Mesenchymal stem cell (in vitro differentiated cells and primary cell): ENCODE measurements around the gene RBM34.

ENCODE experiments used
- DNase-seq: peaks from one replicate; pipeline ENCODE4 v3.0.0-alpha.2; 2013
- H2AFZ ChIP-seq: one replicate; pipeline ENCODE4 v1.6.1; 2013; ENCODE audit warnings: low read depth, mild to moderate bottlenecking, control low read depth, inconsistent platforms, low read length, moderate library complexity
- H2AK5ac ChIP-seq: 2 replicates; pipeline ENCODE4 v1.6.1; 2013; ENCODE audit warnings: low read length, moderate library complexity, mild to moderate bottlenecking, inconsistent platforms; ENCODE audit not compliant: severe bottlenecking
- H2BK120ac ChIP-seq: one replicate; pipeline ENCODE4 v1.6.1; 2013; ENCODE audit warnings: low read depth, mild to moderate bottlenecking, inconsistent platforms, low read length, moderate library complexity
- H2BK12ac ChIP-seq, 2 experiments: one replicate each; pipeline ENCODE4 v1.6.1; 2013; ENCODE audit warnings: inconsistent platforms in 2 of 2, low read length in 2 of 2, mild to moderate bottlenecking in 2 of 2, moderate library complexity in 2 of 2, control low read depth in 1 of 2
- H2BK15ac ChIP-seq: one replicate; pipeline ENCODE4 v1.6.1; 2013; ENCODE audit warnings: mild to moderate bottlenecking, low read depth, inconsistent platforms; ENCODE audit not compliant: poor library complexity, severe bottlenecking
- H2BK5ac ChIP-seq: 2 replicates; pipeline ENCODE4 v1.6.1; 2013; ENCODE audit warnings: low read depth, mild to moderate bottlenecking, low read length, control low read depth, inconsistent platforms; ENCODE audit not compliant: poor library complexity, severe bottlenecking
- H3K14ac ChIP-seq, 2 experiments: one replicate each; pipeline ENCODE4 v1.6.1; 2013; ENCODE audit warnings: inconsistent platforms in 2 of 2, low read length in 2 of 2, control low read depth in 1 of 2, mild to moderate bottlenecking in 1 of 2, moderate library complexity in 1 of 2
- H3K18ac ChIP-seq, 2 experiments: one replicate each; pipeline ENCODE4 v1.6.1; 2013; ENCODE audit warnings: inconsistent platforms in 2 of 2, low read length in 2 of 2, control low read depth in 1 of 2, low read depth in 1 of 2, mild to moderate bottlenecking in 1 of 2
- H3K23ac ChIP-seq, 2 experiments: one replicate each; pipeline ENCODE4 v1.6.1; 2013; ENCODE audit warnings: inconsistent platforms in 2 of 2, low read length in 2 of 2, mild to moderate bottlenecking in 2 of 2, moderate library complexity in 2 of 2, control low read depth in 1 of 2
- H3K27ac ChIP-seq: 2 replicates; pipeline ENCODE4 v1.5.1; 2013; ENCODE audit warnings: mild to moderate bottlenecking, moderate library complexity, low read length, control low read depth, inconsistent platforms; ENCODE audit not compliant: poor library complexity, severe bottlenecking
- H3K27me3 ChIP-seq, 2 experiments: 2 replicates each; pipeline versions ENCODE4 v1.6.1 to v1.7.0; 2013; ENCODE audit warnings: low read length in 2 of 2, mild to moderate bottlenecking in 2 of 2, moderate library complexity in 2 of 2, control low read depth in 1 of 2, inconsistent platforms in 1 of 2; ENCODE audit not compliant: control insufficient read depth in 1 of 2, insufficient read depth in 1 of 2
- H3K36me3 ChIP-seq, 2 experiments: 2 replicates each; pipeline versions ENCODE4 v1.6.1 to v1.7.0; 2013; ENCODE audit warnings: low read length in 2 of 2, control low read depth in 1 of 2, inconsistent platforms in 1 of 2, low read depth in 1 of 2, mild to moderate bottlenecking in 1 of 2; ENCODE audit not compliant: insufficient read depth in 2 of 2, control insufficient read depth in 1 of 2
- H3K4ac ChIP-seq, 2 experiments: one replicate each; pipeline ENCODE4 v1.6.1; 2013; ENCODE audit warnings: inconsistent platforms in 2 of 2, low read length in 2 of 2, mild to moderate bottlenecking in 2 of 2, moderate library complexity in 2 of 2, control low read depth in 1 of 2, low read depth in 1 of 2
- H3K4me1 ChIP-seq: 2 replicates; pipeline ENCODE4 v1.6.1; 2013; ENCODE audit warnings: low read depth, low read length, control low read depth; ENCODE audit not compliant: control insufficient read depth, insufficient read depth
- H3K4me2 ChIP-seq: 2 replicates; pipeline ENCODE4 v1.6.1; 2013; ENCODE audit warnings: low read length, mild to moderate bottlenecking, inconsistent platforms; ENCODE audit not compliant: poor library complexity, severe bottlenecking
- H3K4me3 ChIP-seq, 2 experiments: 2 replicates each; pipeline versions ENCODE4 v1.5.1 to v1.7.0; 2013; ENCODE audit warnings: low read length in 2 of 2, mild to moderate bottlenecking in 2 of 2, control low read depth in 1 of 2, low read depth in 1 of 2; ENCODE audit not compliant: insufficient read depth in 1 of 2
- H3K79me1 ChIP-seq: replicated peaks from 2 replicates; pipeline ENCODE4 v1.6.1; 2013; ENCODE audit warnings: mild to moderate bottlenecking, control low read depth, low read length, inconsistent platforms; ENCODE audit not compliant: poor library complexity, severe bottlenecking
- H3K9ac ChIP-seq: 2 replicates; pipeline ENCODE4 v1.7.0; 2013; ENCODE audit warnings: mild to moderate bottlenecking, low read length, moderate library complexity
- H3K9me3 ChIP-seq: 2 replicates; pipeline ENCODE4 v1.7.0; 2013; ENCODE audit warnings: mild to moderate bottlenecking, low read length; ENCODE audit not compliant: control insufficient read depth
- H4K8ac ChIP-seq: one replicate; pipeline ENCODE4 v1.6.1; 2013; ENCODE audit warnings: inconsistent platforms, mild to moderate bottlenecking, low read length, moderate library complexity
- H4K91ac ChIP-seq: one replicate; pipeline ENCODE4 v1.6.1; 2013; ENCODE audit warnings: mild to moderate bottlenecking, low read length, inconsistent platforms
- WGBS: methylation state at CpG from one replicate; pipeline ENCODE4 v1.1.7; 2013; ENCODE audit warnings: mixed read lengths; 5-methylcytosine and 5-hydroxymethylcytosine counted together

RBM34 gene

DNA sequence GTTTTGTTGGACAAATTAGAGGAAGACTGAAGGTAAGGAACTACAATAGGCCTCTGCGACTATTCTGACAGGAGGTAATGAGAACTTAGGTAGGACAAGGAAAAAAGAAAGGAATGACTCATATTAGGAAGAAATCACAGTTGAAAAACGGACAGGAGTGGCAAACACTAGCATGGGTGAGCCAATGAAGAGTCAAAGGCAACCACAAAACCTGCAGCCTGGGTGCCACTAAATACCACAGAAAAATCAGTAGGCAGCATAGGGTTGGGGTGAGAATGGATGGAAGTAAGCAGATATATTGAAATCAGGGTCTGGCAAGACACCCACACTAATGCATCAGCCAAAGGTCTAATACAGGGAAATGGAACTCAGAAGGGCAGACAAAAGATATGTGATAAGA, 10.0 kb downstream of the RBM34 start:
- no peak overlapping the region for H3K23ac ChIP-seq
- no peak overlapping the region for H3K9ac ChIP-seq
- H3K27me3 ChIP-seq, result no peaks in the 10 kb centered on the region

DNA sequence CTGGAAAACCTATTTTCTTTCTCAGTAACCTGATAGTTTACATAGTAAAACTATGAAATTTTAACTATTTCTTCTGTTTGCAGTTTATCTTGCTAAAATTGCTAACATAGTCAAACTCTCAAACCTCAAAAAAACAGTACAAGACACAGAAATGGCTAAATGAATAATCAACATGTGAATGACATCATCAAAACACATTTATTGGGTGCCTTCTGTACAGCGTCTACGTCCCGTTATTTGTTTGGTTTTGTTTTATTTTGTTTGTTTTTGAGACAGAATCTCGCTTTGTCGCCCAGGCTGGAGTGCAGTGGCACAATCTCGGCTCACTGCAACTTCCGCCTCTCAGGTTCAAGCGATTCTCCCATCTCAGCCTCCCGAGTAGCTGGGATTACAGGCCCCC, 11.2 kb downstream of the RBM34 start:
- Histone ChIP-seq H4K8ac (no peak overlapping the region), H3K9ac (no peak overlapping the region), H2AFZ (no peak overlapping the region), H3K4me3 (no peak overlapping the region), H4K91ac (no peak overlapping the region), H3K14ac (no peak overlapping the region), H3K27ac (no peak overlapping the region), H2BK15ac (no peak overlapping the region), H2AK5ac (no peak overlapping the region), H3K4me2 (no peak overlapping the region), H3K79me1 (peaks cover 32% of the 10 kb centered on the region), H3K4me1 (no peaks in the 10 kb centered on the region), H3K9me3 (no peaks in the 10 kb centered on the region), H3K36me3 (peaks cover 40 to 92% of the 10 kb centered on the region in 2 experiments), H3K27me3 (no peaks in the 10 kb centered on the region), H3K23ac (no peak overlapping the region), H2BK5ac (no peak overlapping the region), H2BK12ac (no peak overlapping the region), H3K18ac (no peak overlapping the region), H3K4ac (no peak overlapping the region), H2BK120ac (no peak overlapping the region)
- 96% methylated on average over 9 of the region's 9 CpGs for WGBS
- no peak for DNase-seq

More for the DNA sequence above, 10.0 kb downstream of the RBM34 start:
- Histone ChIP-seq H3K4ac (no peak overlapping the region), H3K4me2 (no peak overlapping the region), H3K14ac (no peak overlapping the region), H4K91ac (no peak overlapping the region), H3K79me1 (peaks cover 27% of the 10 kb centered on the region), H3K27ac (no peak overlapping the region), H3K9me3 (no peaks in the 10 kb centered on the region), H3K18ac (no peak overlapping the region), H2AFZ (no peak overlapping the region), H4K8ac (no peak overlapping the region), H2BK12ac (no peak overlapping the region), H2BK120ac (no peak overlapping the region), H2BK5ac (no peak overlapping the region), H3K4me3 (no peak overlapping the region), H3K36me3 (peaks cover 38 to 85% of the 10 kb centered on the region in 2 experiments), H2AK5ac (no peak overlapping the region), H2BK15ac (no peak overlapping the region), H3K4me1 (no peaks in the 10 kb centered on the region)
- WGBS, result 89% methylated on average over 2 of the region's 2 CpGs
- no peak for DNase-seq

DNA sequence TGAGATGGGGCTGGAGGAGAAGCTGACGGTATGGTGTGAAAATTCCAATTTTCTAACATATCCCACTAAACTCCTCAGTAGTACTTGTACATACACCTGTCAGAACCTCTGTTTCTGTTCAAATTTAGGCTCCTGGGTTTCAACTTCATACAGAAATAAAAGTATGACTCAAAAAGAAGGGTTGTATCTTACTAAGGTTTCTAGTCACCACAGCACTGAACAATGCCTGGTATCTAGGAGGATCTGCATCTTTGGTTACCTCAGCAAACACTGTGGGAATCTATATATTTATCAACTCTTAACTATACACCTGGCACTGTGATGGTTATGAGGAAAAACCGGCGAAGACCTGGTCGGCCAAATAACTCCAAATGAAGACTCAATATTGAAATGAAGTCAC, 13.8 kb downstream of the RBM34 start:
- H3K27me3 ChIP-seq, result no peaks in the 10 kb centered on the region
- no peak for DNase-seq
- H3K4me3 ChIP-seq, result no peak overlapping the region
- H4K91ac ChIP-seq, result no peak overlapping the region
- no peak overlapping the region for H2BK12ac ChIP-seq
- no peak overlapping the region for H2BK15ac ChIP-seq
- H2BK5ac ChIP-seq, result no peak overlapping the region
- H3K18ac ChIP-seq, result no peak overlapping the region
- H3K9ac ChIP-seq, result no peak overlapping the region
- no peak overlapping the region for H3K23ac ChIP-seq
- H3K4me2 ChIP-seq, result no peak overlapping the region
- no peaks in the 10 kb centered on the region for H3K4me1 ChIP-seq
- no peaks in the 10 kb centered on the region for H3K9me3 ChIP-seq
- peaks cover 46 to 92% of the 10 kb centered on the region in 2 experiments for H3K36me3 ChIP-seq
- no peak overlapping the region for H3K4ac ChIP-seq
- H3K27ac ChIP-seq, result no peak overlapping the region
- no peak overlapping the region for H2BK120ac ChIP-seq
- no peak overlapping the region for H2AK5ac ChIP-seq
- H3K79me1 ChIP-seq, result peaks cover 32% of the 10 kb centered on the region
- no peak overlapping the region for H4K8ac ChIP-seq
- 100% methylated on average over 4 of the region's 4 CpGs for WGBS
- no peak overlapping the region for H3K14ac ChIP-seq
- no peak overlapping the region for H2AFZ ChIP-seq

DNA sequence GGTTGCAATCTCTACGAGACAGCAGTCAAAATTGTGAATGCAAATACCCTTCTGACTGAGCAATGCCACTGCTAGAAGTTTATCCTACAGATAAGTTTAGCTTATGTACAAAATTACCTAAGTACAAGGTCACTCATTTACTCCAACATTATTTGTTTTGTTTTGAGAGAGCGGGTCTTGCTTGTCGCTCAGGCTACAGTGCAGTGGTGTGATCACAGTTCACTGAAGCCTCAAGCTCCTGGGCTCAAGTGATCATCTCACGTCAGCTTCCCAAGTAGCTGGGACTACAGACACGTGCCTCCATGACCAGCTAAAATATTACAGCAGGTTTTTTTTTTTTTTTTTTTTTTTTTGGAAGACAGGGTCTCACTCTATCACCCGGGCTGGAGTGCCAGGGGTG, 15.4 kb downstream of the RBM34 start:
- H3K9me3 ChIP-seq, result no peaks in the 10 kb centered on the region
- no peak overlapping the region for H3K23ac ChIP-seq
- no peak for DNase-seq
- H2BK15ac ChIP-seq, result no peak overlapping the region
- peaks cover 33% of the 10 kb centered on the region for H3K79me1 ChIP-seq
- no peak overlapping the region for H2BK12ac ChIP-seq
- no peak overlapping the region for H4K8ac ChIP-seq
- H4K91ac ChIP-seq, result no peak overlapping the region
- H2AFZ ChIP-seq, result no peak overlapping the region
- no peak overlapping the region for H3K4me2 ChIP-seq
- H3K27me3 ChIP-seq, result no peaks in the 10 kb centered on the region
- WGBS, result 96% methylated on average over 6 of the region's 6 CpGs
- no peak overlapping the region for H3K4ac ChIP-seq
- H3K18ac ChIP-seq, result no peak overlapping the region
- no peak overlapping the region for H2AK5ac ChIP-seq
- no peak overlapping the region for H2BK5ac ChIP-seq
- peaks cover 51 to 84% of the 10 kb centered on the region in 2 experiments for H3K36me3 ChIP-seq
- H3K9ac ChIP-seq, result no peak overlapping the region
- no peak overlapping the region for H3K14ac ChIP-seq
- H3K4me1 ChIP-seq, result no peaks in the 10 kb centered on the region
- H3K27ac ChIP-seq, result no peak overlapping the region
- no peak overlapping the region for H3K4me3 ChIP-seq
- H2BK120ac ChIP-seq, result no peak overlapping the region
